ENCODE measurements around the gene ADAM12.

DNA sequence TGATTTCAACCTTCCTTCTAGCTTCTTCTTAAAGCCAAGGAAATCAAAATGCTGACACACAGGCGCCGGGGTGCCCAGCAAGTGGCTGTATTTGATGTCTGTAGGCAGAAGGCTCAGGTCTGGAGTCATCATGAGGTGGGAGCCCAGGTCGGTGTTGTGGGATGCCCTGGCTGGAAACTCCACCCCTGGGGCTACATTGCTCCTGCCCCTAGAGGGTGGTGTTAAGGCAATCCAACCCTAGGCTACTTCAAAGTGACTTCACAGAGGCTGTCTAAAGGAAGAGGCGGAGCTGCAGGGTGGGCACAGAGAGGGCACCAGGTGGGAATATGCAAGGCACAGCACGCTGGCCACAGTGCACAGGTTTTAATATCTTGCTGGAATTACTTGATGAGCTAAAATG, 200.9 kb downstream of the ADAM12 start:
- TF ChIP-seq POLR2A (IDR thresholded peaks at IDR 0.05): no peak
- TF ChIP-seq, protein P1, sequence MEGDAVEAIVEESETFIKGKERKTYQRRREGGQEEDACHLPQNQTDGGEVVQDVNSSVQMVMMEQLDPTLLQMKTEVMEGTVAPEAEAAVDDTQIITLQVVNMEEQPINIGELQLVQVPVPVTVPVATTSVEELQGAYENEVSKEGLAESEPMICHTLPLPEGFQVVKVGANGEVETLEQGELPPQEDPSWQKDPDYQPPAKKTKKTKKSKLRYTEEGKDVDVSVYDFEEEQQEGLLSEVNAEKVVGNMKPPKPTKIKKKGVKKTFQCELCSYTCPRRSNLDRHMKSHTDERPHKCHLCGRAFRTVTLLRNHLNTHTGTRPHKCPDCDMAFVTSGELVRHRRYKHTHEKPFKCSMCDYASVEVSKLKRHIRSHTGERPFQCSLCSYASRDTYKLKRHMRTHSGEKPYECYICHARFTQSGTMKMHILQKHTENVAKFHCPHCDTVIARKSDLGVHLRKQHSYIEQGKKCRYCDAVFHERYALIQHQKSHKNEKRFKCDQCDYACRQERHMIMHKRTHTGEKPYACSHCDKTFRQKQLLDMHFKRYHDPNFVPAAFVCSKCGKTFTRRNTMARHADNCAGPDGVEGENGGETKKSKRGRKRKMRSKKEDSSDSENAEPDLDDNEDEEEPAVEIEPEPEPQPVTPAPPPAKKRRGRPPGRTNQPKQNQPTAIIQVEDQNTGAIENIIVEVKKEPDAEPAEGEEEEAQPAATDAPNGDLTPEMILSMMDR (IDR thresholded peaks at IDR 0.05): no peak
